ENCODE measurements around the gene NET1. TPM values are rescaled to one million over a fixed set of nuclear protein-coding genes. Genes with fewer than 3 reads are reported as not detected.

Gene NET1
- total and polyA plus RNA-seq, 2 experiments from 2014 or later: 62.5 to 96.4 TPM

- H3K27ac ChIP-seq: no peak overlapping the region
- H3K36me3 ChIP-seq (replicated peaks; ENCODE audit: insufficient read depth, low read depth): no peaks in the 10 kb centered on the region
- no peaks in the 10 kb centered on the region for H3K79me2 ChIP-seq
- no peaks in the 10 kb centered on the region for H3K9me2 ChIP-seq (replicated peaks; ENCODE audit: insufficient read depth)
- H3K9me3 ChIP-seq (ENCODE audit: low read depth): no peaks in the 10 kb centered on the region
- no peak overlapping the region for H3K4me3 ChIP-seq
- H2AFZ ChIP-seq: no peak overlapping the region
- H4K20me1 ChIP-seq (ENCODE audit: insufficient read depth, poor library complexity, severe bottlenecking): no peaks in the 10 kb centered on the region
- no peaks in the 10 kb centered on the region for H3K4me1 ChIP-seq (ENCODE audit: insufficient read depth)
- no peaks in the 10 kb centered on the region for H3K27me3 ChIP-seq
- no peak for DNase-seq (ENCODE audit: low spot score)
- no peak for TF ChIP-seq CTCF (IDR thresholded peaks at IDR 0.05; ENCODE audit: poor library complexity)
- no peak for TF ChIP-seq EZH2 (IDR thresholded peaks at IDR 0.05; ENCODE audit: borderline replicate concordance)
- TF ChIP-seq EZH2phosphoT487 (IDR thresholded peaks at IDR 0.05; ENCODE audit: low read depth, severe bottlenecking, unreplicated experiment): no peak
- WGBS (ENCODE audit: low lambda C conversion rate, missing lambda C conversion rate): 77% methylated on average over 11 of the region's 13 CpGs
- H3K4me2 ChIP-seq: no peak overlapping the region
These were observed 73.8 kb downstream of the NET1 start for GRCh38 chr10:5485948-5486852.

- Histone ChIP-seq H3K79me2 (no peaks in the 10 kb centered on the region), H3K9me2 (replicated peaks; ENCODE audit: insufficient read depth) (no peaks in the 10 kb centered on the region), H3K36me3 (replicated peaks; ENCODE audit: insufficient read depth, low read depth) (no peaks in the 10 kb centered on the region), H3K4me1 (ENCODE audit: insufficient read depth) (no peaks in the 10 kb centered on the region), H2AFZ (no peak overlapping the region), H3K9me3 (ENCODE audit: low read depth) (no peaks in the 10 kb centered on the region), H3K4me2 (no peak overlapping the region), H3K27ac (no peak overlapping the region), H3K4me3 (no peak overlapping the region), H4K20me1 (ENCODE audit: insufficient read depth, poor library complexity, severe bottlenecking) (no peaks in the 10 kb centered on the region), H3K27me3 (no peaks in the 10 kb centered on the region)
- 81% methylated on average over 9 of the region's 9 CpGs for WGBS (ENCODE audit: low lambda C conversion rate, missing lambda C conversion rate)
- no peak for DNase-seq (ENCODE audit: low spot score)
- TF ChIP-seq CTCF (IDR thresholded peaks at IDR 0.05; ENCODE audit: poor library complexity) (no peak), EZH2phosphoT487 (IDR thresholded peaks at IDR 0.05; ENCODE audit: low read depth, severe bottlenecking, unreplicated experiment) (no peak), EZH2 (IDR thresholded peaks at IDR 0.05; ENCODE audit: borderline replicate concordance) (no peak)
These were observed 74.5 kb downstream of the NET1 start for GRCh38 chr10:5486853-5487235.

GRCh38 chr10:5488272-5489161 lies 76.2 kb downstream of the NET1 start:
- DNase-seq (ENCODE audit: low spot score): peak; percentile 84
- peaks cover 7% of the 10 kb centered on the region for H3K4me1 ChIP-seq (ENCODE audit: insufficient read depth)
- WGBS (ENCODE audit: low lambda C conversion rate, missing lambda C conversion rate): 82% methylated on average over 27 of the region's 27 CpGs
- no peaks in the 10 kb centered on the region for H3K79me2 ChIP-seq
- H3K27me3 ChIP-seq: no peaks in the 10 kb centered on the region
- no peak overlapping the region for H3K4me2 ChIP-seq
- H3K4me3 ChIP-seq: no peak overlapping the region
- H2AFZ ChIP-seq: no peak overlapping the region
- no peak for TF ChIP-seq EZH2 (IDR thresholded peaks at IDR 0.05; ENCODE audit: borderline replicate concordance)
- TF ChIP-seq CTCF (IDR thresholded peaks at IDR 0.05; ENCODE audit: poor library complexity): no peak
- TF ChIP-seq EZH2phosphoT487 (IDR thresholded peaks at IDR 0.05; ENCODE audit: low read depth, severe bottlenecking, unreplicated experiment): no peak
- no peaks in the 10 kb centered on the region for H3K36me3 ChIP-seq (replicated peaks; ENCODE audit: insufficient read depth, low read depth)
- H4K20me1 ChIP-seq (ENCODE audit: insufficient read depth, poor library complexity, severe bottlenecking): no peaks in the 10 kb centered on the region
- H3K9me3 ChIP-seq (ENCODE audit: low read depth): no peaks in the 10 kb centered on the region
- H3K9me2 ChIP-seq (replicated peaks; ENCODE audit: insufficient read depth): no peaks in the 10 kb centered on the region
- peak overlapping the region; percentile 93 for H3K27ac ChIP-seq
